Neural progenitor cell (in vitro differentiated cells): Measurements from ENCODE around the gene SLC2A9. TPM values are rescaled to one million over a fixed set of nuclear protein-coding genes. Genes with fewer than 3 reads are reported as not detected.

ENCODE experiments used
- DNase-seq: peaks from one replicate; pipeline ENCODE4 v3.0.0-alpha.2; 2016; ENCODE audit warnings: low spot score
- H2AFZ ChIP-seq: fragments of 200-600 bp; sonication (generic); replicated peaks from 2 replicates; pipeline ENCODE4 v1.6.1; 2016; ENCODE audit warnings: antibody characterized with exemption
- H3F3A ChIP-seq: fragments of 200-600 bp; sonication (generic); 2 replicates; pipeline ENCODE4 v1.6.1; 2016; ENCODE audit warnings: antibody characterized with exemption, low read depth
- H3K27ac ChIP-seq: fragments of 200-600 bp; sonication (generic); 2 replicates; pipeline ENCODE4 v1.5.1; 2016; ENCODE audit warnings: mild to moderate bottlenecking
- H3K27me3 ChIP-seq: fragments of 200-600 bp; sonication (generic); 2 replicates; pipeline ENCODE4 v1.6.1; 2016; ENCODE audit warnings: mild to moderate bottlenecking, moderate library complexity
- H3K36me3 ChIP-seq: fragments of 200-600 bp; sonication (generic); 2 replicates; pipeline ENCODE4 v1.5.1; 2016
- H3K4me1 ChIP-seq: fragments of 200-600 bp; sonication (generic); 2 replicates; pipeline ENCODE4 v1.6.1; 2016; ENCODE audit warnings: mixed run types
- H3K4me2 ChIP-seq: fragments of 200-600 bp; sonication (generic); 2 replicates; pipeline ENCODE4 v1.6.1; 2016
- H3K4me3 ChIP-seq: fragments of 200-600 bp; sonication (generic); 2 replicates; pipeline ENCODE4 v1.5.1; 2016
- H3K79me2 ChIP-seq: fragments of 200-600 bp; sonication (generic); 2 replicates; pipeline ENCODE4 v1.6.1; 2016; ENCODE audit warnings: low read depth
- H3K9ac ChIP-seq: fragments of 200-600 bp; sonication (generic); 2 replicates; pipeline ENCODE4 v1.6.1; 2016
- H3K9me3 ChIP-seq: fragments of 200-600 bp; sonication (generic); 2 replicates; pipeline ENCODE4 v1.5.1; 2016; ENCODE audit warnings: low read depth
- H4K20me1 ChIP-seq: fragments of 200-600 bp; sonication (generic); 2 replicates; pipeline ENCODE4 v1.6.1; 2016; ENCODE audit warnings: low read depth
- H3K27ac Mint-ChIP-seq: 3 replicates; pipeline ENCODE4 v1.8.0; 2021; ENCODE audit warnings: mixed read lengths
- H3K27me3 Mint-ChIP-seq: 2 replicates; pipeline ENCODE4 v1.8.0; 2022; ENCODE audit warnings: low read depth, mild to moderate bottlenecking, inconsistent platforms, moderate library complexity, mixed read lengths; ENCODE audit not compliant: insufficient read depth
- H3K36me3 Mint-ChIP-seq: 3 replicates; pipeline ENCODE4 v1.8.0; 2021; ENCODE audit warnings: mixed read lengths
- H3K4me1 Mint-ChIP-seq: 3 replicates; pipeline ENCODE4 v1.8.0; 2021; ENCODE audit warnings: mixed read lengths
- H3K4me3 Mint-ChIP-seq: 3 replicates; pipeline ENCODE4 v1.8.0; 2021; ENCODE audit warnings: mild to moderate bottlenecking, moderate library complexity, mixed read lengths
- H3K9me3 Mint-ChIP-seq: 3 replicates; pipeline ENCODE4 v1.8.0; 2020; ENCODE audit warnings: mixed read lengths
- CTCF ChIP-seq: fragments of 200-600 bp; sonication (generic); IDR thresholded peaks from 2 replicates; pipeline ENCODE4 v1.5.1; 2017; ENCODE audit warnings: antibody characterized with exemption, mild to moderate bottlenecking
- EZH2 ChIP-seq: fragments of 200-600 bp; sonication (generic); IDR thresholded peaks from 2 replicates; pipeline ENCODE4 v1.6.1; 2017; ENCODE audit warnings: antibody characterized with exemption, mild to moderate bottlenecking, moderate library complexity
- EZH2phosphoT487 ChIP-seq: fragments of 200-600 bp; sonication (generic); IDR thresholded peaks from 2 replicates; pipeline ENCODE4 v1.6.1; 2017; ENCODE audit warnings: antibody characterized with exemption
- total RNA-seq: library from RNA; depleted of rRNA; stranded (reverse); fragments of >200 nt; gene quantifications from 2 replicates; pipeline ENCODE4 v1.2.3, GENCODE V29; 2015; ENCODE audit warnings: low replicate concordance

The SLC2A9 gene
- total RNA-seq, 1 donor from 2014 or later = not detected

GRCh38 chr4:9954468-9954867 lies 66.8 kb downstream of the SLC2A9 start:
- H3K27me3 ChIP-seq = no peaks in the 10 kb centered on the region
- no peaks in the 10 kb centered on the region for H3K4me1 ChIP-seq
- H3F3A ChIP-seq = no peaks in the 10 kb centered on the region
- H3K9me3 Mint-ChIP-seq = no peaks in the 10 kb centered on the region
- H3K9me3 ChIP-seq = no peaks in the 10 kb centered on the region
- no peaks in the 10 kb centered on the region for H3K79me2 ChIP-seq
- H3K36me3 Mint-ChIP-seq = no peaks in the 10 kb centered on the region
- H3K27me3 Mint-ChIP-seq = peaks cover 7% of the 10 kb centered on the region
- H3K9ac ChIP-seq = no peak overlapping the region
- no peak overlapping the region for H2AFZ ChIP-seq
- no peaks in the 10 kb centered on the region for H4K20me1 ChIP-seq
- no peaks in the 10 kb centered on the region for H3K36me3 ChIP-seq
- H3K4me3 ChIP-seq = no peak overlapping the region
- H3K27ac Mint-ChIP-seq = no peak overlapping the region
- no peak overlapping the region for H3K27ac ChIP-seq
- TF ChIP-seq EZH2phosphoT487 = no peak
- DNase-seq = no peak
- H3K4me3 Mint-ChIP-seq = no peak overlapping the region
- peaks cover 4% of the 10 kb centered on the region for H3K4me1 Mint-ChIP-seq
- no peak overlapping the region for H3K4me2 ChIP-seq

- H3K36me3 ChIP-seq = no peaks in the 10 kb centered on the region
These were observed 68.2 kb downstream of the SLC2A9 start for GRCh38 chr4:9953089-9953488.

GRCh38 chr4:9952415-9952950 lies 68.8 kb downstream of the SLC2A9 start:
- Histone ChIP-seq H3K79me2 (no peaks in the 10 kb centered on the region), H3F3A (no peaks in the 10 kb centered on the region), H3K27ac (no peak overlapping the region), H3K4me2 (no peak overlapping the region), H3K9me3 (no peaks in the 10 kb centered on the region), H3K27me3 (no peaks in the 10 kb centered on the region), H3K4me1 (no peaks in the 10 kb centered on the region), H4K20me1 (no peaks in the 10 kb centered on the region), H3K36me3 (no peaks in the 10 kb centered on the region), H2AFZ (no peak overlapping the region), H3K9ac (no peak overlapping the region), H3K4me3 (no peak overlapping the region)
- Mint-ChIP-seq H3K27ac (no peak overlapping the region), H3K27me3 (peaks cover 6% of the 10 kb centered on the region), H3K4me3 (no peak overlapping the region), H3K36me3 (no peaks in the 10 kb centered on the region), H3K9me3 (no peaks in the 10 kb centered on the region), H3K4me1 (peaks cover 9% of the 10 kb centered on the region)
- no peak for DNase-seq
- no peak for TF ChIP-seq EZH2
- no peak for TF ChIP-seq EZH2phosphoT487
- TF ChIP-seq CTCF = no peak

More at GRCh38 chr4:9953089-9953488, 68.2 kb downstream of the SLC2A9 start:
- Histone ChIP-seq H3K4me3 (no peak overlapping the region), H3K4me1 (no peaks in the 10 kb centered on the region), H3K9me3 (no peaks in the 10 kb centered on the region), H3K27ac (no peak overlapping the region), H3K27me3 (no peaks in the 10 kb centered on the region), H3K9ac (no peak overlapping the region), H4K20me1 (no peaks in the 10 kb centered on the region), H3K4me2 (no peak overlapping the region), H3K79me2 (no peaks in the 10 kb centered on the region), H3F3A (no peaks in the 10 kb centered on the region), H2AFZ (no peak overlapping the region)
- no peak overlapping the region for H3K27ac Mint-ChIP-seq
- no peak for DNase-seq
- H3K27me3 Mint-ChIP-seq = peaks cover 6% of the 10 kb centered on the region
- peaks cover 9% of the 10 kb centered on the region for H3K4me1 Mint-ChIP-seq
- H3K36me3 Mint-ChIP-seq = no peaks in the 10 kb centered on the region
- TF ChIP-seq EZH2 (no peak), CTCF (no peak), EZH2phosphoT487 (no peak)
- no peaks in the 10 kb centered on the region for H3K9me3 Mint-ChIP-seq
- H3K4me3 Mint-ChIP-seq = no peak overlapping the region

GRCh38 chr4:9949573-9949972 lies 71.7 kb downstream of the SLC2A9 start:
- no peak overlapping the region for H3K4me3 ChIP-seq
- peak; percentile 7 for DNase-seq
- H3K27ac Mint-ChIP-seq = no peak overlapping the region
- peaks cover 4% of the 10 kb centered on the region for H3K27me3 Mint-ChIP-seq
- H4K20me1 ChIP-seq = no peaks in the 10 kb centered on the region
- no peaks in the 10 kb centered on the region for H3K36me3 Mint-ChIP-seq
- no peaks in the 10 kb centered on the region for H3K36me3 ChIP-seq
- H3K9ac ChIP-seq = no peak overlapping the region
- H3K4me1 Mint-ChIP-seq = peaks cover 9% of the 10 kb centered on the region
- H3K9me3 Mint-ChIP-seq = no peaks in the 10 kb centered on the region
- no peaks in the 10 kb centered on the region for H3K79me2 ChIP-seq
- H3K9me3 ChIP-seq = no peaks in the 10 kb centered on the region
- H3K27me3 ChIP-seq = no peaks in the 10 kb centered on the region
- no peak overlapping the region for H3K4me3 Mint-ChIP-seq
- H2AFZ ChIP-seq = no peak overlapping the region
- TF ChIP-seq EZH2phosphoT487 = no peak
- H3F3A ChIP-seq = no peaks in the 10 kb centered on the region
- no peak overlapping the region for H3K4me2 ChIP-seq
- no peaks in the 10 kb centered on the region for H3K4me1 ChIP-seq
- no peak overlapping the region for H3K27ac ChIP-seq
